Natural killer cell (primary cell): ENCODE data around the gene CXCL14. TPM values are rescaled to one million over a fixed set of nuclear protein-coding genes. Genes with fewer than 3 reads are reported as not detected.

Experiments used
- ATAC-seq, 3 donors: fragments of 150-1000 bp in 2 of 3; fragments of 200-7000 bp in 1 of 3; cut with Tn5 transposase; 1 replicate in 1 of 3; 2 replicates in 2 of 3; pipeline ENCODE4 v1.10.0; 2021; ENCODE audit warnings: mild to moderate bottlenecking in 2 of 3, moderate library complexity in 2 of 3
- DNase-seq, 2 donors: peaks; one replicate each; pipeline versions ENCODE4 v3.0.0 to v3.0.0-alpha.2; 2013 to 2021; ENCODE audit warnings: mixed read lengths in 1 of 2
- H3K27ac ChIP-seq: one replicate; pipeline ENCODE4 v1.5.1; 2013; ENCODE audit warnings: mild to moderate bottlenecking, low read length
- H3K27me3 ChIP-seq: one replicate; pipeline ENCODE4 v1.6.1; 2013; ENCODE audit warnings: low read length; ENCODE audit not compliant: control insufficient read depth, insufficient read depth
- H3K36me3 ChIP-seq: one replicate; pipeline ENCODE4 v1.6.1; 2013; ENCODE audit warnings: low read length; ENCODE audit not compliant: control insufficient read depth, insufficient read depth
- H3K4me1 ChIP-seq: one replicate; pipeline ENCODE4 v1.6.1; 2013; ENCODE audit warnings: low read length; ENCODE audit not compliant: control insufficient read depth, insufficient read depth
- H3K4me3 ChIP-seq: one replicate; pipeline ENCODE4 v1.5.1; 2013; ENCODE audit warnings: low read length
- H3K9me3 ChIP-seq: one replicate; pipeline ENCODE4 v1.6.1; 2013; ENCODE audit warnings: low read length; ENCODE audit not compliant: control insufficient read depth, insufficient read depth
- H3K27ac Mint-ChIP-seq, 2 donors: one replicate each; pipeline ENCODE4 v1.8.0; 2022; ENCODE audit warnings: mild to moderate bottlenecking in 2 of 2, mixed read lengths in 2 of 2, moderate library complexity in 1 of 2
- H3K27me3 Mint-ChIP-seq, 2 donors: one replicate each; pipeline ENCODE4 v1.8.0; 2022; ENCODE audit warnings: low read depth in 2 of 2, mixed read lengths in 2 of 2
- H3K36me3 Mint-ChIP-seq: one replicate; pipeline ENCODE4 v1.8.0; 2022; ENCODE audit warnings: mixed read lengths
- H3K4me1 Mint-ChIP-seq, 2 donors: one replicate each; pipeline ENCODE4 v1.8.0; 2022; ENCODE audit warnings: mixed read lengths in 2 of 2
- H3K4me3 Mint-ChIP-seq: one replicate; pipeline ENCODE4 v1.8.0; 2022; ENCODE audit warnings: mild to moderate bottlenecking, moderate library complexity, mixed read lengths
- H3K9me3 Mint-ChIP-seq, 2 donors: one replicate each; pipeline ENCODE4 v1.8.0; 2022; ENCODE audit warnings: mixed read lengths in 2 of 2
- CTCF ChIP-seq: fragments of 200-600 bp; IDR thresholded peaks from one replicate; pipeline ENCODE4 v1.8.0; 2022; ENCODE audit warnings: antibody characterized with exemption
- WGBS: methylation state at CpG from one replicate; pipeline ENCODE4 v1.1.7; 2013; ENCODE audit warnings: missing lambda C conversion rate; ENCODE audit not compliant: insufficient coverage; 5-methylcytosine and 5-hydroxymethylcytosine counted together
- intact Hi-C: fragments of 100-400 bp; cut with micrococcal nuclease; formaldehyde crosslinking; loops from one replicate; pipeline ENCODE4 v1.14.2; 2022
- total RNA-seq, 4 donors: library from RNA; stranded (reverse); fragments of 120-200 nt in 1 of 4; gene quantifications; one replicate each; pipeline versions ENCODE4 v1.2.3 to v1.2.4, GENCODE V29; 2013 to 2022

Gene CXCL14
- total RNA-seq, 3 donors from 2014 or later (not counting 1 experiment from before 2014, with no cell fraction given) = not detected

GRCh38 chr5:135625061-135625460, 46.3 kb upstream of the CXCL14 start:
- TF ChIP-seq CTCF = no peak
- Mint-ChIP-seq H3K9me3 (peaks cover 0 to 2% of the 10 kb centered on the region in 2 donors), H3K36me3 (no peaks in the 10 kb centered on the region), H3K4me1 (no peaks in the 10 kb centered on the region), H3K4me3 (no peak overlapping the region), H3K27ac (no peak overlapping the region), H3K27me3 (peaks cover 4 to 11% of the 10 kb centered on the region in 2 donors)
- ATAC-seq (no peak), DNase-seq (no peak)
- Histone ChIP-seq H3K4me3 (no peak overlapping the region), H3K36me3 (no peaks in the 10 kb centered on the region), H3K4me1 (no peaks in the 10 kb centered on the region), H3K27me3 (no peaks in the 10 kb centered on the region), H3K27ac (no peak overlapping the region), H3K9me3 (peaks cover 4% of the 10 kb centered on the region)
- 81% methylated on average over 2 of the region's 2 CpGs for WGBS
- intact Hi-C loops = no loop called here

GRCh38 chr5:135623186-135623715, 44.5 kb upstream of the CXCL14 start:
- 86% methylated on average over 1 of the region's 2 CpGs for WGBS

GRCh38 chr5:135615581-135616260, 36.9 kb upstream of the CXCL14 start:
- 86% methylated on average over 4 of the region's 4 CpGs for WGBS
- peaks cover 7 to 12% of the 10 kb centered on the region in 2 donors for H3K9me3 Mint-ChIP-seq
- ATAC-seq (no peak), DNase-seq (no peak)
- H3K27me3 Mint-ChIP-seq = peaks cover 2 to 9% of the 10 kb centered on the region in 2 donors
- no peak overlapping the region for H3K4me3 Mint-ChIP-seq
- H3K9me3 ChIP-seq = peaks cover 13% of the 10 kb centered on the region
- no peak overlapping the region for H3K27ac Mint-ChIP-seq
- H3K27me3 ChIP-seq = no peaks in the 10 kb centered on the region
- no peaks in the 10 kb centered on the region for H3K4me1 Mint-ChIP-seq
- no peak overlapping the region for H3K27ac ChIP-seq
- peaks cover 14% of the 10 kb centered on the region for H3K36me3 Mint-ChIP-seq
- intact Hi-C loops = no loop called here
- no peak overlapping the region for H3K4me3 ChIP-seq
- no peak for TF ChIP-seq CTCF
- H3K36me3 ChIP-seq = no peaks in the 10 kb centered on the region
- no peaks in the 10 kb centered on the region for H3K4me1 ChIP-seq

More at GRCh38 chr5:135623186-135623715, 44.5 kb upstream of the CXCL14 start:
- no peak overlapping the region for H3K27ac Mint-ChIP-seq
- H3K27me3 Mint-ChIP-seq = peaks cover 2 to 4% of the 10 kb centered on the region in 2 donors
- intact Hi-C loops = no loop called here
- no peak for DNase-seq
- no peaks in the 10 kb centered on the region for H3K4me1 Mint-ChIP-seq
- peaks cover 9% of the 10 kb centered on the region for H3K9me3 ChIP-seq
- H3K27ac ChIP-seq = no peak overlapping the region
- peaks cover 9% of the 10 kb centered on the region for H3K36me3 Mint-ChIP-seq
- no peak for ATAC-seq
- H3K4me3 ChIP-seq = no peak overlapping the region
- TF ChIP-seq CTCF = no peak
- H3K36me3 ChIP-seq = no peaks in the 10 kb centered on the region
- peaks cover 8 to 9% of the 10 kb centered on the region in 2 donors for H3K9me3 Mint-ChIP-seq
- no peaks in the 10 kb centered on the region for H3K4me1 ChIP-seq
- no peak overlapping the region for H3K4me3 Mint-ChIP-seq
- no peaks in the 10 kb centered on the region for H3K27me3 ChIP-seq
